HepG2 (cell line): Measurements from ENCODE around the gene RBM26.

Experiments used
- CC2D1A ChIP-seq: sonication (generic); formaldehyde crosslinking; IDR thresholded peaks from 2 replicates; pipeline ENCODE4 v1.8.1; 2023; ENCODE audit warnings: mild to moderate bottlenecking, missing genetic modification reagents
- CTCF ChIP-seq: sonication (generic); formaldehyde crosslinking; IDR thresholded peaks from 2 replicates; pipeline ENCODE4 v1.5.0; 2020; ENCODE audit warnings: mild to moderate bottlenecking, missing genetic modification reagents, moderate library complexity
- FOXA1 ChIP-seq, 2 experiments: fragments of 450-650 bp in 1 of 2; sonication (generic) in 1 of 2; formaldehyde crosslinking in 1 of 2; IDR thresholded peaks; 2 replicates each; pipeline versions ENCODE4 v1.4.0 to v1.6.1; 2016 to 2020; ENCODE audit warnings: missing genetic modification reagents in 1 of 2
- HMGXB4 ChIP-seq, 2 experiments: sonication (generic) in 1 of 2; formaldehyde crosslinking in 1 of 2; IDR thresholded peaks; 2 replicates each; pipeline versions ENCODE4 v1.4.0 to v1.6.1; 2018 to 2020; ENCODE audit warnings: missing genetic modification reagents in 2 of 2, borderline replicate concordance in 1 of 2, low read depth in 1 of 2, mild to moderate bottlenecking in 1 of 2, missing biosample characterization in 1 of 2
- KDM4B ChIP-seq: sonication (generic); formaldehyde crosslinking; IDR thresholded peaks from 2 replicates; pipeline ENCODE4 v1.4.0; 2020; ENCODE audit warnings: missing genetic modification reagents
- MAX ChIP-seq: IDR thresholded peaks from 2 replicates; pipeline ENCODE4 v1.6.1; 2012; ENCODE audit warnings: inconsistent platforms
- MEIS1 ChIP-seq: sonication (generic); formaldehyde crosslinking; IDR thresholded peaks from 2 replicates; pipeline ENCODE4 v1.9.0; 2021; ENCODE audit warnings: mild to moderate bottlenecking, missing genetic modification reagents, moderate library complexity, borderline replicate concordance
- MLLT10 ChIP-seq: sonication (generic); formaldehyde crosslinking; IDR thresholded peaks from 2 replicates; pipeline ENCODE4 v1.4.0; 2020; ENCODE audit warnings: missing genetic modification reagents
- MYC ChIP-seq: sonication (generic); formaldehyde crosslinking; IDR thresholded peaks from 2 replicates; pipeline ENCODE4 v1.9.0; 2021; ENCODE audit warnings: missing genetic modification reagents, borderline replicate concordance
- SCMH1 ChIP-seq: sonication (generic); formaldehyde crosslinking; IDR thresholded peaks from 2 replicates; pipeline ENCODE4 v1.9.0; 2021; ENCODE audit warnings: missing genetic modification reagents, mild to moderate bottlenecking, borderline replicate concordance
- ZGPAT ChIP-seq: IDR thresholded peaks from 2 replicates; pipeline ENCODE4 v1.6.1; 2016; ENCODE audit warnings: mild to moderate bottlenecking
- ZNF280D ChIP-seq: sonication (generic); formaldehyde crosslinking; IDR thresholded peaks from 2 replicates; pipeline ENCODE4 v1.5.1; 2020; ENCODE audit warnings: mild to moderate bottlenecking, missing genetic modification reagents

GRCh38 chr13:79401259-79402070 lies 4.6 kb downstream of the RBM26 start:
- no peak for TF ChIP-seq HMGXB4 (CRISPR knock-in tag; IDR thresholded peaks at IDR 0.05; ENCODE audit: borderline replicate concordance in 1 of 2, low read depth in 1 of 2)
- TF ChIP-seq MEIS1 (CRISPR knock-in tag), result no peak
- no peak for TF ChIP-seq MLLT10 (CRISPR knock-in tag)
- TF ChIP-seq CC2D1A (CRISPR knock-in tag), result no peak
- no peak for TF ChIP-seq CTCF (CRISPR knock-in tag)
- TF ChIP-seq ZNF280D (CRISPR knock-in tag), result no peak
- TF ChIP-seq MAX, result no peak
- no peak for TF ChIP-seq SCMH1 (CRISPR knock-in tag)
- TF ChIP-seq MYC (CRISPR knock-in tag), result no peak
- TF ChIP-seq KDM4B, result no peak
- no peak for TF ChIP-seq FOXA1 (IDR thresholded peaks at IDR 0.05)
- no peak for TF ChIP-seq FOXA1 (CRISPR knock-in tag; IDR thresholded peaks at IDR 0.05)
- no peak for TF ChIP-seq ZGPAT (CRISPR knock-in tag)
